GM12872 (cell line): Measurements from ENCODE around the gene DAB1.
A peak's percentile ranks its signal among the peaks of the same experiment; 100 is the strongest.

Source experiments
- CTCF ChIP-seq: IDR thresholded peaks from 3 replicates; pipeline ENCODE4 v1.5.1; 2011; ENCODE audit warnings: low read depth, mild to moderate bottlenecking, low read length, moderate library complexity; ENCODE audit not compliant: insufficient read depth

DAB1 gene

GRCh38 chr1:57127976-57128375, 295.9 kb downstream of the DAB1 start:
- no peak for TF ChIP-seq CTCF

- 0 out of 3 replicates have a peak, but pooled peaks have one; percentile 7 for TF ChIP-seq CTCF
Observed at GRCh38 chr1:57124768-57125446, 299.0 kb downstream of the DAB1 start.

GRCh38 chr1:57124170-57124569, 299.7 kb downstream of the DAB1 start:
- TF ChIP-seq CTCF: no peak

GRCh38 chr1:57122031-57122430, 301.8 kb downstream of the DAB1 start:
- TF ChIP-seq CTCF: no peak

GRCh38 chr1:57118948-57119603, 304.8 kb downstream of the DAB1 start:
- TF ChIP-seq CTCF: no peak

- no peak for TF ChIP-seq CTCF
Observed at GRCh38 chr1:57117753-57118152, 306.1 kb downstream of the DAB1 start.

GRCh38 chr1:57116871-57117270, 307.0 kb downstream of the DAB1 start:
- TF ChIP-seq CTCF: no peak
